ENCODE results near the gene RSAD1.

DNA sequence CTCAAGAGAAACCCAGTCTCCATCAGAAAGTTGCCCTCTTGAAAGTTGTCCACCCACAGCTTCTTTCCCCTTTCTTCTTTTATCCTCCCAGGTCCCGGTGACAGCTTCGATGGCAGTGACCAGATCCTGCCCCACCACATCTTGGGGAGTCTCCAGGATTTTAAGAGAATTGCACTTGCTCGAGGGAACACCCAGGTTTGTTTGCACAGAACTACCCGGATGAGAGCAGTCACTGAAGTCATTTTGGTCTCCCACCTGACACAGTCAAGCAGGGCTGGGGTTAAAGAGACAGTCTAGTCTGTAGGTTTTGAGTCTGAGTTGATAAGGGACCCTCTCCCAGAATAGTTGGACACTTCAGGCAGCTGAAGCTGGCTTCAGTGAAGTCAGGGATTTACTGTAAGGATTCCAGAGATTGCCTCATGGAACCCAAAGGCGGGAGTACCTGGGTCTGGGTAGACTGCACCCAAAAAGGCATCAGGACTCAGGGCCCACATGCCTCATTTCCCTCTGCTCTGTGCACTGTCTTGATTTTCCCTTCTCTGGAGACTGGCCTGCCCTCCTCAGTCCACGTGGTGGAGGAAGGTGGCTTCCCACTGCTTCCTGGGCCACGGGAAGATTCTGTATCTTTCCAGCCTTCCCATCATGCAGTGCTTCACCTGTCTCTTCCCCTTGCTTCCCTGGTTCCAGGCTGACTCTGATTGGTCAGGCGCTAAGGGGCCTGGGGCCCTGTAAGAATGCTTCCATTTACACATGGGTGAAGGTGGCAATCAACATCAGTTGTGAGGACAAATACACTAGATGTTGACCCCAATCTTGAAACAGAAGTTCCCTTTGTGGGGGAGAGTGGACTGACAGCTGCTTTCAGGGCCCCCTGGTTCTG lies 39.1 kb downstream of the RSAD1 start:
- TF ChIP-seq CTCF (IDR thresholded peaks at IDR 0.05): no peak
- no peak for TF ChIP-seq POLR2A (IDR thresholded peaks at IDR 0.05)

All from heart left ventricle (tissue), 13 donors.